ENCODE results near the gene PHLDB3.
"Not testable (repeated sequence)": the region's sequence is repeated elsewhere in the genome, so short reads cannot be mapped to it uniquely, and the experiment has no call there.

PHLDB3 gene

DNA sequence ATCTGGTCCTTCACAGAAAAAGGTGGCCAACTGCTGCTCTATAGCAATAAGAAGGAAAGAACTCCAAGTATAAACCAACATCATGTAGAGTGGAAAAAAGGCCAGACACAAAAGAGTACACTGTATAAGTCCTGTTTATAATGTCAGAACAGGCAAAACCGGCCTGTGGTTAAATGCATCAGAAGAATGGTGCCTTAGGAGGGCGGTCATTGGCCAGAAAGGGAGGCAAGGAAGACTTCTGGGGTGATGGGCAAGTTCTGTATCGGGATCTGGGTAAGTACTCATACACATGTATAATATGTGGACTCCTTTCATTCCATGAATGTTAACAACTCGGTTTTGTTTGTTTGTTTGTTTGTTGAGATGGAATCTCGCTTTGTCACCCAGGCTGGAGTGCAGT is 18.4 kb upstream of the PHLDB3 start:
- no peak overlapping the region for H3K4me3 ChIP-seq (ENCODE audit: low read length)
- no peak for TF ChIP-seq ZNF274 (IDR thresholded peaks at IDR 0.05; ENCODE audit: low read depth, low read length)

GRCh38 chr19:43519436-43520088 is 15.0 kb upstream of the PHLDB3 start:
- TF ChIP-seq ZNF274 (IDR thresholded peaks at IDR 0.05; ENCODE audit: low read depth, low read length), result no peak
- no peak overlapping the region for H3K4me3 ChIP-seq (ENCODE audit: low read length)

DNA sequence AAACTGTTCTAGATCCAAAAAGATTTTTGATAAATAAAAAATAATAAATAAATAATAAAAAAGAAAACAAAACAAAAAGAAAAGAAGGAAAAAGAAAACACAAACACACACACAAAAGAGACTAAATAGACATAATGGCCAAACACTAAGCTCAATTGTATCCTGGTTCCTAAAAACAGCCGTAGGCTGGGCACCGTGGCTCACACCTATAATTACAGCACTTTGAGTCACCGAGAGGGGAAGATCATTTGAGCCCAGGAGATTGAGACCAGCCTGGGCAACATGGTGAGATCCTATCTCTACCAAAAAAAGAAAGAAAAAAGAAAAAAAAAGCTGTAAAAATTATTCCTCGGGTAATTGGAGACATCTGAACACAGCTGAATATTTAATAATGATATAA is 13.5 kb upstream of the PHLDB3 start:
- no peak overlapping the region for H3K4me3 ChIP-seq (ENCODE audit: low read length)
- TF ChIP-seq ZNF274 (IDR thresholded peaks at IDR 0.05; ENCODE audit: low read depth, low read length), result no peak

DNA sequence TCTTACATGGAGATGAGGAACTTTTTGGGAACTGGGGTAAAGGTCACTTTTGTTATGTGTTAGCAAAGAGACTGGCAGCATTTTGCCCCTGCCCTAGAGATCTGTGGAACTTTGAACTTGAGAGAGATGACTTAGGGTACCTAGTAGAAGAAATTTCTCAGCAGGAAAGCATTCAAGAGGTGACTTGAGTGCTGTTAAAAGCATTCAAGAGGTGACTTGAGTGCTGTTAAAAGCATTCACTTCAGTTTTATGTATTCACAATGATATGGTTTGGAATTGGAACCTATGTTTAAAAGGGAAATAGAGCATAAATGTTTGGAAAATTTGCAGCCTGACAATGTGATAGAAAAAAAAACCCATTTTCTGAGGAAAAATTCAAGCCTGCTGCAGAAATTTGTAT is 7.9 kb upstream of the PHLDB3 start:
- not testable (repeated sequence) for H3K4me3 ChIP-seq (ENCODE audit: low read length)

DNA sequence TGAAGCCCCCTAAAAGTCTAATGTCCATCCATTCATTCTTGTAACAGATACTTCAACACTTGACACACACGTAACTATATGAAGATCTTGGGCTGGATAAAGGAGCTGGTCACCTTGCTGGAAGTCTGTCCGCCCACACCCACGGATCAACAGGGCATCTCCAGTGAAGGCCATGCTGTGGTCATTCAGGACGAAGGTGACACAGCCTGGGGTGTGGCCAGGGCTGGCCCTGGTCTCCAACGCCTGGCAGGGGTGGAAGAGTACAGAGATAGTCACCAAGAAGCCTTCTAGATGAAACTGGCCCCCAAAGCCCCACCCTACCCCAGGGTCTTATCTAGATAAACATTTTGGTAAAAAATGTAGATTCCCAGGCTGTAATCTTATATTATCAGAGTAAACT is 6.8 kb upstream of the PHLDB3 start:
- TF ChIP-seq ZNF274 (IDR thresholded peaks at IDR 0.05; ENCODE audit: low read depth, low read length), result no peak
- H3K4me3 ChIP-seq (ENCODE audit: low read length), result no peak overlapping the region

- TF ChIP-seq ZNF274 (IDR thresholded peaks at IDR 0.05; ENCODE audit: low read depth, low read length), result no peak
- no peak overlapping the region for H3K4me3 ChIP-seq (ENCODE audit: low read length)
Observed at GRCh38 chr19:43510713-43511112, 6.2 kb upstream of the PHLDB3 start.

DNA sequence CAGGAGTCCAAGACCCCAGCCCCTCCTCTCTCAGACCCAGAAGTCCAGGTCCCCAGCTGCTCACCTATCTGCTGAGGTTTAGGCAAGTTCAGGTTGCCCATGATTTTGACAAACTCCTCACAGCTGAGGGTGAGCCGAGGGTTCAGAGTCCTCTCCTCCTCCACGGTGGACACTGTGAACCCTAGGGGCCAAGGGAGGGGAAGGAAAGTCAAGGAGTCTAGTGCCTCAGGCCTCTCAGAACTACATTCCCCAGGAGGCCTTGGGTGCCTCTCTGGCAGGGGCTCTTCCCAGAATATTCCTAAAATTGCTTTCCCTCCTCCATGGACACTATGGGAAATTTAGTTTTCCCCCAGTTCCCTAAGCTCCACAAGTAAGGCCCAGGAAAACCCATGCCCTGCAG is 3.3 kb upstream of the PHLDB3 start:
- no peak for TF ChIP-seq ZNF274 (IDR thresholded peaks at IDR 0.05; ENCODE audit: low read depth, low read length)
- no peak overlapping the region for H3K4me3 ChIP-seq (ENCODE audit: low read length)

- TF ChIP-seq ZNF274 (IDR thresholded peaks at IDR 0.05; ENCODE audit: low read depth, low read length), result no peak
- H3K4me3 ChIP-seq (ENCODE audit: low read length), result no peak overlapping the region
Observed at GRCh38 chr19:43506629-43507028, 2.1 kb upstream of the PHLDB3 start.

DNA sequence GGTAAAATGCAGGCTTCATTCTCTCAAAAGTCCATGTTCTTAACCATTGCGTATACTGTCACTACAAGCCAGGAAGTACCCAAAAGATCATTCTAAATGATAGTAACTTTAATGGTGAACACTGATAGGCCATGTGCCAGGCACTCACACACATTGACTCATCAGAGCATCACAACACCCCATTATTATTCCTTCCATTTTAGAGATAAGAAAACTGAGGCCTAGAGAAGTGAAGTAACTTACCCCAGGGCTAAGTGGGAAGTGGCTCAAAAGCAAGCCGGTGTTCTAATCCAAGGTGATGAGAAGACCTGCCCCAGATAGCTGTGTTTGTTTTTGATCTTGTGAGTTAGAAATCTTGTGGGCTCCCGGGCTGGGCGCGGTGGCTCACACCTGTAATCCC is 1.4 kb upstream of the PHLDB3 start:
- no peak for TF ChIP-seq ZNF274 (IDR thresholded peaks at IDR 0.05; ENCODE audit: low read depth, low read length)

DNA sequence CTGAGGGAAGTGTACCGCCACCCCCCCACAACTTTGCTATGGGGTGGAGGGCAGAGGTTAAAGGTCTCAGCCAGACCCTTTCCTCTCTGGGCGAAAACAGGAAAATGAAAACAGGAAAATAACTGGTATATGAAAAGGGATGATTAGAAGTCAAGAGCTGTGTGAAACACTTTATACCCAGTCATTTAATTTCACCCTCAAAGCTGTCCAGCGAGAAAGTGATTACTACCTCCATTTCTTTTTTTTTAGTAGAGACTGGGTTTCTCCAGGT is 575 bp upstream of the PHLDB3 start:
- no peak overlapping the region for H3K4me3 ChIP-seq (ENCODE audit: low read length)
- TF ChIP-seq ZNF274 (IDR thresholded peaks at IDR 0.05; ENCODE audit: low read depth, low read length), result no peak

More for the DNA sequence above, 1.4 kb upstream of the PHLDB3 start:
- no peak overlapping the region for H3K4me3 ChIP-seq (ENCODE audit: low read length)

DNA sequence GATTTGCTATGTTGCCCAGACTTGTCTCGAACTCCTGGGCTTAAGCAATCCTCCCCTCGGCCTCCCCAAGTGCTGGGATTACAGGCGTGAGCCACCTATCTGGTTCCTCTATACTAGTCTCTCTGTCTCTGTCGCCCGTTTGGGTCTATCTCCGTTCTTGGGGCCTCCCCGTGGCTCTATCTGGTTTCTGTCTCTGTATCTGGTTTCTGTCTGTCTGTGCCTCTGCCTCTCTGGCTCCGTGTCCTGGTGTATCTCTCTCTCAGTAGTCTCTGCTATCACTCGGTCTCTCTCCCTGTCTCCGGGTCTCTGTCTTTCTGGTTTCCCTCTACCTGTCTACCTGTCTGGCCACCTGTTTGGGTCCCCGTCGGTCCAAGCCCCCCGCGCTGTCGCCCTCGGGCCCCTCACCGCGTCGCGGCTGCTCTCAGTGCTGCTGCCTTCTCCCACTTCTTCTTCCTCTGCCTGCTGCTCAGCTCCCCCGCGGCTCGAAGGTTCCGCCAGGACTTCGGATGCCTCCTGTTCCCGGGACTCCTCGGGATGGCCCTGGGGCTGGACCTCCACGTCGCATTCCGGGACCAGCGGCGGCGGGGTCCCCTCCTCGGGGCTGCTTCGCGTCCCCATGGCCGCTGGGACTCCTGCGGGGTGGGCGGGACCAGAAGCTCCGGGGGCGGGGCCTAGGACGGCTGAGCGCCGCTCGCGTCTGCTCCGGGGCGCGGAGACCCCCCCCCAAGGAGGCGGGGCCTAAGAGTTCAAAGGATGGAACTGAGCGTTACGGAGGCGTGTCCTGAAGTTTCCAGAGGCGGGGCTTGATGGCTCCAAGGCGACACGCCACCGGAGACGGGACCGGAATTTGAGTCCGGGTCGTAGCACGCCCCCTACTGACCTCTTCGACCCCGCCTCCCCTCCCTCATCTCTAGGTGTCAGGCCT is 783 bp downstream of the PHLDB3 start:
- peak overlapping the region; percentile 84 for H3K4me3 ChIP-seq (ENCODE audit: low read length)
- TF ChIP-seq ZNF274 (IDR thresholded peaks at IDR 0.05; ENCODE audit: low read depth, low read length), result no peak

DNA sequence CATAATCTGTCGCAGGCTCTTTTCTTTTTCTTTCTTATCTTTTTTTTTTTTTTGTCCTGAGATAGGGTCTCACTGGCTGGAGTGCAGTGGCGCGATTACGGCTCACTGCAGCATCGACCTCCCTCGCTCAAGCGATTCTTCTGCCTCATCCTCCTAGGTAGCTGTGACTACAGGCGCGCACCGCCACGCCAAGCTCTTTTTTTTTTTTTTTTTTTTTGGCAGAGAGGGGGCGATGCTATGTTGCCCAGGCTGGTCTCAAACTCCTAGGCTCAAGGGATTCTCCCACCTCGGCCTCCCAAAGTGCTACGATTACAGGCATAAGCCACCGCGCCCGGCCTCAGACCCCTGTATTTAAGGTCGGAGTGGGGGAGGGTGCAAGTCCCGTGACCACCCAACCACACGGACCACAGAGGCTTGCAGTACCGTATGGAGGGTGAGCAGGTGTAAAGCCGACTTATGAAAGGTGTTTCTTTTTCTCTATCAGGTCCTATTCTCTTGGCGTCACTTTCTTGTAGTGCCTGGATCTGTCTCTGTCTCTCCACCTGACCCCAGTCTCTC is 2.0 kb downstream of the PHLDB3 start:
- TF ChIP-seq ZNF274 (IDR thresholded peaks at IDR 0.05; ENCODE audit: low read depth, low read length), result no peak
- H3K4me3 ChIP-seq (ENCODE audit: low read length), result no peak overlapping the region

DNA sequence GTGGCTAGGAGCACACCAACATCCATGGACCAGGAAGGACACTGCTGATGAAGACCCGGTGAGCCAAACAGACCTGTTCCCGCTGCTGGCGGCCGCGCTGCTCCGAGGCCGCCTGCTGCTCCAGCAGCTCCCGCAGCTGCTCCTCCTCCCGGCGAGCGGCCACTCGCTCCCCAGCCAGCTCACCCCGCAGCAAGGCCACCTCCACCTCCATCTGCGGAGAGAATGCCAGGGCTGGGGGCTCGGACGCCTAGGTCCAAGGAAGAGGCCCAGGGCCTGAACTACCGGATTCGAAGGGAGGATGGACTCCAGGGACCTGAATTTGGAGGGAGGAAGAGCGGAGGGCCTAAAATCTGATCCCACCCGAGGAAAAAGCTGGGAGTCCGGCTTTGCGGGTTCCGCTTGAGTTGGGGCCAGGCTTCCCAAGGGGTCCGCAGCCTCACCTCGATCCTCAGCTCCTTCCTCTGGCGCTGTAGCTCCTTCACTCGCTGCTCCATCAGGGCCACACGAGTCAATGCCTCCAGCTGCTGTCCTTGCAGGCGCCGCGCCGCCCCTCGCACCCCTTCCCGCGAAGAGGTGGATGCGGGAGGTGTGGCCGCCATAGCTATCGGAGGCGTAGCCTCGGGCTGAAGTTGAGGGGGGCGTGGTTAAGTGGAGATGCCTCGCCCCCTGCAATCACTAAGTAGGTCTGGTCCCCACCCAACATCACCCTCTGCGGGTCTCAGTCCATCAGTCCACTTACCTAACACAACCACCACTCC is 2.7 kb downstream of the PHLDB3 start:
- TF ChIP-seq ZNF274 (IDR thresholded peaks at IDR 0.05; ENCODE audit: low read depth, low read length), result no peak
- H3K4me3 ChIP-seq (ENCODE audit: low read length), result no peak overlapping the region

DNA sequence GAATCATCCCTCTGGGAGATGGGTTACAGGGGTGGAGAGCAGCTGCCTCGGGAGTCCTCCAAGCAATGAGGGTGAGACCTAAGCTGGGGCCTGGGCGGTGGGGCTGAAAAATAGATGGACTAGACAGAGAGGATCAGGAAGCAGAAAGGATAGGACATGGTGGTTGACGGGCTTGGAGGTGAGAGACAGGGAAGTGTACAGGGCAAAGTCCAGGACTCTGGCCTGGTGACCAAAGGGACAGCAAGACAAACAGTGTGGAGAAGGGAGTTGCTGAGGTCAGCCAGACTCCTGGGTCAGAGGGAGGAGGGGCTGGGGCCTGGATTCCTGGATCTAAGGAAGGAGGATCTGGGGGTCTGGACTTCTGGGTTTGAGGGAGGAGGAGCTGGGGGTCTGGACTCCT is 5.5 kb downstream of the PHLDB3 start:
- no peak overlapping the region for H3K4me3 ChIP-seq (ENCODE audit: low read length)
- no peak for TF ChIP-seq ZNF274 (IDR thresholded peaks at IDR 0.05; ENCODE audit: low read depth, low read length)
